ENCODE measurements around the gene FBXL19.

The FBXL19 gene

DNA sequence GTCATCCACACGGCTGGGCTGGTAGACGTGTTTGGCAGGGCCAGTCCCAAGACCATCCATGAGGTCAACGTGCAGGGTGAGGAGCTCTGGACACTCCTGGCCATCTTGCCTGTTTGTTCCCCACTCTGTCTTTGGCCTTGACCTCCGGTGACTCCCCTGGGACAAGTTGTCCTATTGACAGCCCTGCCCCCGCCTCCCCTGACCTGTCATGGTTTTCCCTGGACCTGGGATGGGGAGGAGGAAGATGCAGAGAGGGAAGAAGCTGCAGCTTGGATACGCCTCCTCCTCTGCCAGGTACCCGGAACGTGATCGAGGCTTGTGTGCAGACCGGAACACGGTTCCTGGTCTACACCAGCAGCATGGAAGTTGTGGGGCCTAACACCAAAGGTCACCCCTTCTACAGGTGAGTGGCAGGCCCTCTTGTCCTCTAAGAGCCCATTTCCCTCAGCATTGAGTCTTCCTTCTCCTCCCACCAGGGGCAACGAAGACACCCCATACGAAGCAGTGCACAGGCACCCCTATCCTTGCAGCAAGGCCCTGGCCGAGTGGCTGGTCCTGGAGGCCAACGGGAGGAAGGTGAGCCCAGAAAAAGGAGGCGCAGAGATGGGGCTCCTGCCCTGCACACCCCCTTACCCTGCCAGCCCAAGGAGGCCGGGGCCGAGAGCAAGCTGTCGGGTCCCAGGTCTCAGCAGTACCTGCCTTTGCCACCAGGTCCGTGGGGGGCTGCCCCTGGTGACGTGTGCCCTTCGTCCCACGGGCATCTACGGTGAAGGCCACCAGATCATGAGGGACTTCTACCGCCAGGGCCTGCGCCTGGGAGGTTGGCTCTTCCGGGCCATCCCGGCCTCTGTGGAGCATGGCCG, 63.0 kb downstream of the FBXL19 start:
- DNase-seq: no peak

DNA sequence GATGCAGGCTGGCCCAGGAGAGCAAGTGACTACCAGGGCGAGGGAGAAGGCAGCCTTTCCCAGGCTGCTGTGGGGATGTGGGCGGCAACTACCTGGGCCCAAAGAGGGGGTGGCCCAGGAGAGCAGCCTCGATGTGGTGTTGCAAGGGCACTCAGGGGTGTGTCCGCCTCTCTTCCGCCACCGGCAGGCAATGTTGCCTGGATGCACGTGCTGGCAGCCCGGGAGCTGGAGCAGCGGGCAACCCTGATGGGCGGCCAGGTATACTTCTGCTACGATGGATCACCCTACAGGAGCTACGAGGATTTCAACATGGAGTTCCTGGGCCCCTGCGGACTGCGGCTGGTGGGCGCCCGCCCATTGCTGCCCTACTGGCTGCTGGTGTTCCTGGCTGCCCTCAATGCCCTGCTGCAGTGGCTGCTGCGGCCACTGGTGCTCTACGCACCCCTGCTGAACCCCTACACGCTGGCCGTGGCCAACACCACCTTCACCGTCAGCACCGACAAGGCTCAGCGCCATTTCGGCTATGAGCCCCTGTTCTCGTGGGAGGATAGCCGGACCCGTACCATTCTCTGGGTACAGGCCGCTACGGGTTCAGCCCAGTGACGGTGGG, 64.3 kb downstream of the FBXL19 start:
- DNase-seq: no peak

DNA sequence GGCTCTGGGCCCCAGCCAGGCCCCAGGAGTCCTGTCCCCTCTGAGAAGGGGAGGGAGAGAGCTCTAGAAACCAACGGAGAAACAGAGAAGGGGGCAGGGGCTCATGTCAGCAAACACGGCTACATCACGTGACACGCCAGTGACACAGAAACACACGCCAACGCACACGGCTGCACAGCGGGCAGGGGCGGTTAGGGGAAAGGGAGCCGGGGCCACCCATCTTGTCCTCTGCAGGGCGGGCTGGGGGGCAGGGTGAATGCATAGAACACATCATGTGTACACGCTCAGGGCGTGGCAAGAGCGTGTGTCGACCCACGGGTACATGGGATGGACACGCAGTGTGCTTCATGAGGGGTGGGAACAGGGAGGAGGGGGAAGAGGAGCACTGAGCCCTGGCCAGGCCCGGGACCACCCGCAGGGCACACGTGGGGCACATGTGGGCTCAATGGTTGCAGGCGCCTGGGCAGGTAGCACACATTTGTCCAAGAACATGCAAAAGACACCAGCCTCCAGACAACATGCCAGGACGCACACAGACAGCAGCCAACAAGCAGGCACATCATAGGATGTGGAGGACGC, 66.2 kb downstream of the FBXL19 start:
- DNase-seq: no peak

DNA sequence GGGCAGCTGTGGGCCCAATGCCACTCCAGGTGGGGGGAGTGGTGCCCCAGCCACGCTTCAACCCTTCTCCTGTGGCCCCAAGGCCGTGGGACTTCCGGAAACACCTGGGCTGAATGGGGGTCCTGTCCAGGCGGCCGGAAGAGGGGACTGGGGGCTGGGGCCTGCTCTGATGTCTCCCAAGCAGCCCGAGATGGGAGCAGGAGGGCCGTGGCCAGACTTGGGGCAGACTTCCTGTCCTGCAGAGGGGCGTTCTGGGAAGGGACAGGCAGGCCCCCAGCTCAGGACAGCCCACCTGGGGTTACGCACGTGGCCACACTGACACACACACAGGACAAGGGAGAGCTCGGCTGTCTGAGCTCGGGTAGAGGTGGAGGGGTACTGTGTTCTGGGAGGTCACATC, 66.7 kb downstream of the FBXL19 start:
- no peak for DNase-seq

DNA sequence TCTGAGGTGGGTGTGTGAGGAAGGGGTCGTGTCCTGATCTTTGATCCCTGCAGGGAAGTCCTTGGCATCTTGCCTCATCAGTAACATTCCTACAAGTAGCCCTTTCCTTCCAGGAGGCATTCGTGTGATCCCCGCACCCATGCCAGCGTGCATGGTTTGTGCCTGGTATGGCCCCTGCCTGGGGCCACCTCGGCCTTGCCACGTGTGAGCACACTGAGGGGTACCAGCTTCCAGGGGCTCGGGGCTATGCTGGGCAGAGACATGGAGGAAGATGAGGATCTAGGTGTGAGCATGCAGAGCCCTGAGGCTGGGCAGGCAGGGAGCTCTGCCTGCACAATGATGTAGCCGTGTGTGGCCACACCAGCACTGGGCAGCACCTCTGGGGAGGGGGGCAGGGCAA, 67.7 kb downstream of the FBXL19 start:
- DNase-seq: no peak

DNA sequence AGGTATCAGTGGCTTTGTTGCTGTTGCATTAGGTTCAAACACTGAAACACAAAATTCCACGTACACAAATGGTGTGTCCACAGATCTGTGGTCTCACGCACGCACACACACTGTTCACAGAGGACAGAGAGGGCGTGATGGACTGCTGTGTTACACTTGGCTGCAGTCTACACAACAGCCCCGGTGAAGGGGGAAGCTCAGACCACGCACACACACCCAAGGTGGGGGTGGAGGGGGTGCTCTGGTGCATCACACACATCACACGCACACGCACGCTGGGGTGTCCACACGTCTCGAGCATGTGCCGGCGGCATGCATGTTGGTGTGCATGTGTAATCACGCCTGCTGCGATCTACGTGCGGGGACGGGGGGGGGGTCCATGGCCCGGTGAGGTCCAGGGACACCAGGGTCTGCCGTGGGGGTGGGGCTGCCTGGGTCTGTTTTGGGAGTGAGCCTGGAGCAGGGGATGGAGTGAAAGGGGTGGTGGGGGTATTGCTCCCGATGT, 69.0 kb downstream of the FBXL19 start:
- no peak for DNase-seq

DNA sequence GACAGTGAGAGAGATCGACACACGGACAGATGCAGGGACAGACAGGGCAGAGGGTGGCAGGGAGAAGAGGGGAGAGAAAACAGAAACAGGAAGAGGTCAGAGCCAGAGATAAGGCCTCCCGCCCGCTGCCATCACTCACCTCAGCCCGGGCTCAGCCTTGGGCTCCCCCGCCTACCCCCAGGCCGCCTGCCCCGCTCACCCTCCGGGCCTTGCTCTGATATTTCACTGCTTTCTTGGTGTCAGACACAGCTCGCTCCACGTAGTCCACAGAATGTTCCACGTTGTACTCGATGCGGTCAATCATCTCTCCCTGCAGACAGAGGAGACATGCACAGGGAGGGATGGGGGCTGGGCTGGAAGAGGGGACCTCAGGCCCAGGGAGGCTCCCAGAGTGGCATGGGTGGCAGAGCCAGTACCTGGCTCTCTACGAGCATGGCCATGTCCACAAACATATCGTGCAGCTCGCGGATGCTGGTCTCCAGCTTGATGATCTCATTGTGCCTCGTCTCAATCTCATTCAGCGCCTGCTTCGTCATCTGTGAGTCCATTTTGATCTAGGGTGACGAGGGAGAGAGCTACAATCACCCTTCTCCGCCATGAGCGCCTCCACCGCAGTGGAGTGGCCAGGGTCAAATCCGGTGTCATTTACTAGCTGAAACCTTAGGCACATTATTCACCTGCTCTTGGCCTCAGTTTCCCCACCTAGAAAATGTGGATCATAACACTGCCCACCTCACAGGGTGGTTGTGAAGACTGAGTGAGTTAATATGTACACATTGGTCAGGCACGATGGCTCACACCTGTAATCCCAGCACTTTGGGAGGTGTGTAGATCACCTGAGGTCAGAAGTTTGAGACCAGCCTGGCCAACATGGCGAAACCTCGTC, 69.8 kb downstream of the FBXL19 start:
- no peak for DNase-seq

DNA sequence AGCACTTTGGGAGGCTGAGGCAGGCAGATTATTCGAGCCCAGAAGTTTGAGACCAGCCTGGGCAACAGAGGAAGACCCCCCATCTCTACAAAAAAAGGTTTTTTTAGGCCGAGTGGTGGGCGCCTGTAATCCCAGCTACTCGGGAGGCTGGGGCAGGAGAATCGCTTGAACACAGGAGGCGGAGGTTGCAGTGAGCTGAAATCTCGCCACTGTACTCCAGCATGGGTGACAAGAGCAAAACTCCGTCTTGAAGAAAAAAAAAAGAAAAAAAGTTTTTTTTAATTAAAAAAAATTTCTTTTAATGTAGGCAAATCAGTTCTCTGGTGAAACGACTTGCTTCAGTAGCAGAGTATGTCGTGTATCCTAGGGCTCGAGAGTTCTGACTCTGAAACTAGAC, 72.6 kb downstream of the FBXL19 start:
- DNase-seq: no peak

DNA sequence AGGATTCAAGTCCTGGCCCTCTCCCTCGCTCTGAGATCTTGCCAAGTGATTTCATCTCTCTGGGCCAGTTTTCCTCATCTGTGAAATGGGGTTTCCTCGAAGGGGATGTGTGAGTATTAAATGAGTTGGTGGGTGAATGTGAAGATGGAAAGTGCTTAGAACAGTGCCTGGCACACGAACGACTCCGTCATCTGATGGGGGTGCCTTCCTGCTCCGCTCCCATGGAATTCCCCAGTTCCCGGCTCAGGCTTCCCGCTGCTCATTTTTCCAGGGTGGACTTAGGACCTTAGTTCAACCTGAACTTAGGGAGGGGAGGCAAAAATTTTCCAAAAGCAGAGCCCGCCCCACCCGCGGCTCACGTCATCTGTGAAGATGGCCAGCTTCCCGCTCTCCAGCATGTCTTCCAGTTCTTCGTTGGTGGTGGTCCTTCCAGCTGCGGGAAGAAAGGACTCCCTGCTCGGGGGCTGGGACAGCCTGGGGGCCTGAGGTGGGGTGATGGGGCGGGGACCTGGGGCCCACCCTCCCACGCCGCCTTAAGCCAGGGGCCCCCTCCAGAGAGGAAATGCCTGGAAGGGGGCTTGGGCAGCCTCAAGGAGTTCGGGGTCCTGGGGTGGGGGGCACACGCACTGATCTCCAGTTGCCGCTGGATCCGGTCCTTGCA, 73.1 kb downstream of the FBXL19 start:
- no peak for DNase-seq

DNA sequence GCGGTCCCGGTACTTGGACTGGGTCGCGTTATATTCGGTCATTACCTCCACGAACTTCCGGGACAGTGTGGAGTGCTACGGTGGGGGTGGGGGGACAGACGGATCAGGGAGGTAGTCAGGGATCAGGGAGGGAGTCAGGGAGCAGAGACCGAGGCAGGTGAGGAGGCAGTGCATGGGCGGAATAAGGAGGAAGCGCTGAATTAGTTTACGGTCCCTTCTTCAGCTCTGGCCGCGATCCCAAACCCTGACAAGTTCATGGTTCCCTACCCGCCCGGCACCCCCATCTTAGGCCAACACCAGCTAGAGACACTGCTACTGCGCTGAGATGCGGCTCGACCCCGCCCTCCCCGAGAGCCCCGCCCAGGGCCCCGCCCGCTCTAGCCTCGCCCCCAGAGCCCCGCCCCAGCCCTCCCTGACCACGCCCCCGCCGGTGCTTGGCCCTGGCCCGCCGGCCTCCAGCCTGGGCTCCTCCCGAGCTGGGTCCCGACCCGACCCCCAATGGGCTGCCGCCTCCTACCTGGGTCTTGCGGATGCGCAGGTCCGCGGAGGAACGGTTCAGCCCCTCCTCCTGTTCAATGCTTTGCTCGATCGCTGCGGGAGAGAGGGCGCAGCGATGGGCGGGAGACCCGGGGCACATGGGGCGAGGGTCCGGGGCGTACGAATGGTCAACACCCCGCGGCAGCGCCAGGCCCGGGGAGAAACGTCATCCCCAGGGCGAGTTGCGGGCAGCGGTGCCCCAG, 73.8 kb downstream of the FBXL19 start:
- peak; percentile 39 for DNase-seq

DNA sequence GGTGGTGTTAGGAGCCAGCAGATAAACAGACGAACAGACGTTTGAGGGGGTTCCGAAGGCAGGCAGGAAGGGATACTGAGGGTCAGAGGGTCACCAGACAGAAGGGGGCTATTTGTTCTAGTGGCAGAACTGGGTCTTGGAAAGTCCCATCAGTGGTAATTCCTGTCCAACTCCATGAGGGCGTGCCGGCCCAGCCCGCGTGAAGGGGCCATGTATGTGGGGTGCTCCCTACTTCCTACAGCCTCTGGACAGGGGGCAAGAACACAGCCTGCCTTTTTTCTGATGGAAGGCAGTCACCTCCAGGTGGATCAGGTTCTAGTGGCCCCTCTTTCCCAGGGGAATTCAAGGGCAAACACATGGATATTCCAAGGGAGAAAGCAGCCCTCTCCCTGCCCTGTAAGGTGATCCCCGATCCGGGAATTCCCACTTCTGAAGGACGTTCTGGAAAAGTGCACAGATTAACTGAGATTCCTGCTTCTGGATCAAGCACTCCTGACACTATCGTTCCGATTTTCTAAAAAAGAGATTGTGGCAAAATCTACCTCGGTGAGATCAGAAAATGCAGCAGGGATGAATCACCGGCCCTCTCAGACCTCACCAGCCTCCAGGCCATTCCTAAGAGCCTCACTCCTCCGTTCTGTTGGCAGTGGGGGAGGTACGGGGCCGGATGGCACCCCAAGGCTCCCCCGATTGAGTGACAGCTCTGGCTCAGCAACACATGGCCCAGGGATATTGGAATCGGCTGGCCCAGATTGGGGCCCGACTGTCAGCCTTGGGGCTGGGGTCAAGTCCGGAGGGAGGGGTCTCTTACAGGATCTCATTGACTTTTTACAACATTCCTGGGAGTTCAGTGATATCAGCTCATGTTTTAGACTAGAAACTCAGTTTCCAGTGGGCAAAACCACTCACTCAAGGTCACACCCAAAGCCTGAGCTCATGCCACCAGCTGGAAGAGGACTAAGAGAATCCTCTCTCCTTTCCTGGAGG, 74.6 kb downstream of the FBXL19 start:
- no peak for DNase-seq

All from right kidney (tissue), 1 donor.